Hepatocyte (in vitro differentiated cells): ENCODE measurements around the gene DCAF7. TPM values are rescaled to one million over a fixed set of nuclear protein-coding genes. Genes with fewer than 3 reads are reported as not detected.

Experiments used
- DNase-seq: peaks from one replicate; pipeline ENCODE4 v3.0.0-alpha.2; 2016; ENCODE audit warnings: low spot score
- H2AFZ ChIP-seq: fragments of 200-600 bp; sonication (generic); 2 replicates; pipeline ENCODE4 v1.6.0; 2016; ENCODE audit warnings: antibody characterized with exemption, mild to moderate bottlenecking
- H3K27ac ChIP-seq: fragments of 200-600 bp; sonication (generic); 2 replicates; pipeline ENCODE4 v1.5.1; 2016; ENCODE audit warnings: mild to moderate bottlenecking
- H3K27me3 ChIP-seq: fragments of 200-600 bp; sonication (generic); 2 replicates; pipeline ENCODE4 v1.6.1; 2016
- H3K36me3 ChIP-seq: fragments of 200-600 bp; sonication (generic); replicated peaks from 2 replicates; pipeline ENCODE4 v1.5.1; 2016; ENCODE audit warnings: low read depth; ENCODE audit not compliant: insufficient read depth
- H3K4me1 ChIP-seq: fragments of 200-600 bp; sonication (generic); 2 replicates; pipeline ENCODE4 v1.5.1; 2016; ENCODE audit warnings: mild to moderate bottlenecking, moderate library complexity; ENCODE audit not compliant: insufficient read depth
- H3K4me2 ChIP-seq: fragments of 200-600 bp; sonication (generic); 2 replicates; pipeline ENCODE4 v1.6.0; 2016
- H3K4me3 ChIP-seq: fragments of 200-600 bp; sonication (generic); 2 replicates; pipeline ENCODE4 v1.5.1; 2016; ENCODE audit warnings: mild to moderate bottlenecking
- H3K79me2 ChIP-seq: fragments of 200-600 bp; sonication (generic); 2 replicates; pipeline ENCODE4 v1.6.0; 2017; ENCODE audit warnings: mild to moderate bottlenecking
- H3K9me2 ChIP-seq: fragments of 200-600 bp; sonication (generic); replicated peaks from 2 replicates; pipeline ENCODE4 v1.6.0; 2017; ENCODE audit warnings: mild to moderate bottlenecking; ENCODE audit not compliant: insufficient read depth
- H3K9me3 ChIP-seq: fragments of 200-600 bp; sonication (generic); 2 replicates; pipeline ENCODE4 v1.5.1; 2016; ENCODE audit warnings: low read depth, mild to moderate bottlenecking
- H4K20me1 ChIP-seq: fragments of 200-600 bp; sonication (generic); 2 replicates; pipeline ENCODE4 v1.6.0; 2016; ENCODE audit warnings: mild to moderate bottlenecking; ENCODE audit not compliant: insufficient read depth, poor library complexity, severe bottlenecking
- CTCF ChIP-seq: fragments of 200-600 bp; sonication (generic); IDR thresholded peaks from 2 replicates; pipeline ENCODE4 v1.5.1; 2016; ENCODE audit warnings: antibody characterized with exemption, mild to moderate bottlenecking; ENCODE audit not compliant: poor library complexity
- EZH2 ChIP-seq: fragments of 200-600 bp; sonication (generic); IDR thresholded peaks from 2 replicates; pipeline ENCODE4 v1.6.1; 2016; ENCODE audit warnings: antibody characterized with exemption, mild to moderate bottlenecking, borderline replicate concordance
- EZH2phosphoT487 ChIP-seq: fragments of 200-600 bp; sonication (generic); IDR thresholded peaks from one replicate; pipeline ENCODE4 v1.6.1; 2018; ENCODE audit warnings: antibody characterized with exemption, mild to moderate bottlenecking, low read depth, moderate library complexity; ENCODE audit not compliant: unreplicated experiment, severe bottlenecking
- WGBS: methylation state at CpG from one replicate; pipeline ENCODE4 v1.1.6; 2016; ENCODE audit warnings: low lambda C conversion rate; ENCODE audit errors: missing lambda C conversion rate; 5-methylcytosine and 5-hydroxymethylcytosine counted together
- polyA plus RNA-seq: library from polyadenylated mRNA; unstranded; fragments of >200 nt; fragmentation: Nextera tagmentation; extraction: Ambion mirVana; gene quantifications from 2 replicates; pipeline ENCODE4 v1.2.1, GENCODE V29; 2016
- total RNA-seq: library from RNA; depleted of rRNA; stranded (reverse); fragments of >200 nt; gene quantifications from 2 replicates; pipeline ENCODE4 v1.2.3, GENCODE V29; 2014

Gene DCAF7
- total and polyA plus RNA-seq, 2 experiments from 2014 or later: 53.0 to 56.5 TPM

GRCh38 chr17:63543822-63544420 lies 6.4 kb upstream of the DCAF7 start:
- H3K27me3 ChIP-seq: peaks cover 4% of the 10 kb centered on the region

DNA sequence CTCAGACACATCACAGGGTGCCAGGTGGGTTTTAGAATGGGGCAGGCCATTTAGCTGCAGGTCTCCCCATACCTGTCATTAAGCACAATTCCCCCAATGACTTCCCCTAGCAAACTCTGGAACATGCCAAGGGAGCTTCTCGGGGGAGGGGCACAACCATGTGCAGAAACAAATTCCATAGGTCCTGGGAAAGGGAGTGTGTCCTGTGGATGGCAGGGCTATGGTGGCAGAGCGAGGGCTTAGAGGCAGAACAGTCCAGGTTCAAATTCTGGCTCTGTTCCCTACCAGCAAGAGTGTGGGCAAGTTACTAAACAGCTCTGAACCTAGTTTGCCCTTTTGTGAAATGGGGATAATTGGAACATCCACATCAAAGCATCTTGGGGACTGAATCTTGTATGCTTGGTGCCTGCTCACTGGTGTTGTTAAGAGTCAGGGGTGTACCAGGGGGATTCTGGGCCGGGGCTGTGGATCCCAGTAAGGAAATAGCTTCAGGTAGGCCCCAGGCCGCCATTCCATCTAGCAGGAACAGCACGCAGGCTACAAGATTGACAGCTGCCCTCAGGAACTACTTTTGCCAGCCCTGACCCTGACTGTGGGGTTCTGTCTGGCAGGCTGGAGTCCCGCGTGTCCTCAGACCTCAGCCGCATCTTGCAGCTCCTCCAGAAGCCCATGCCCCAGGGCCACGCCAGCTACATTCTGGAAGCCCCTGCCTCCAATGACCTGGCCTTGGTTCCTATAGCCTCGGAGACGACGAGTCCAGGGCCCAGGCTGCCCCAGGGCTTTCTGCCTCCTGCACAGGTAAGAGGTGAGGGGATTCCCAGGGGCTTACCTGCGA lies 5.6 kb upstream of the DCAF7 start:
- no peak overlapping the region for H2AFZ ChIP-seq
- 89% methylated on average over 13 of the region's 13 CpGs for WGBS

More at GRCh38 chr17:63543822-63544420, 6.4 kb upstream of the DCAF7 start:
- no peak overlapping the region for H3K27ac ChIP-seq
- no peaks in the 10 kb centered on the region for H3K9me3 ChIP-seq
- TF ChIP-seq EZH2phosphoT487: no peak
- H3K4me1 ChIP-seq: no peaks in the 10 kb centered on the region
- no peak overlapping the region for H2AFZ ChIP-seq
- H3K79me2 ChIP-seq: peaks cover 3% of the 10 kb centered on the region
- no peak overlapping the region for H3K4me3 ChIP-seq
- DNase-seq: peak; percentile 3
- no peak overlapping the region for H3K4me2 ChIP-seq
- no peaks in the 10 kb centered on the region for H3K9me2 ChIP-seq
- H3K36me3 ChIP-seq: no peaks in the 10 kb centered on the region
- no peaks in the 10 kb centered on the region for H4K20me1 ChIP-seq

DNA sequence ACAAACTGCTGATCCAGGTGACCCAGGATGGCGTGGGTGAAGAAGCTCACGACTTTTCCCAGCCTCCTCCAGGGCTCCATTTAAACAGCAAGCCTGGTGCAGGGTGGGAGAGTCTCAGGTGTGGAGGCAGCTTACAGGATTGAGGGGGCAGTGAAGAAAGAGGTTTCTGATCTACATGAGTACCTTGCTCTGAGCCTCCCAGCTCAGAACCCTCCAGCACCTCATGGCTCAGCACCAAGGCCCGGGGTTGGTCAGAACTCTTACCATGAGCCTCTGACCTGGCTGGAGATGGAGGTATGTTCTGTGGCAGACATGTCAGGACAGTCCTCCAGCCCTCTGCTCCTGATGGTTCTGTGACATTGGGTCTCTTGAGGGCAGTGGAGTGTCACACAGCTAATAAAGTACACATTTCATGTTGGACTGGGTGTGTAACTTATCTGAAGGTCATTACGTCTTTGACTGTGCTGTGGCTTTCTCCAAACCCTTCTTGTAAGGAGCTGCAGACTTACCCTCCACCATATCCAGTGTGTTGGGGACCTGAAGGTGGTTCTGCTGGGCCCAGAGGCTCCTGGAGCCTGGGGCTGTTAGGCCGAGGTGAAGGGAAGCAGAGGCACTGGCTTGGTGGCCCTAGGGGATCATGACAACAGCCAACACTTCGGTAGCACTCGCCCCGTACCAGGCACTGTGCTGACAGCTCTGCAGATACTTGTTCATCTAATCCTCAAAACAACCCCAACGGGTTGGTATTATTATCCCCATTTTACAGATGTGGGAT lies 3.8 kb upstream of the DCAF7 start:
- Histone ChIP-seq H3K4me2 (no peak overlapping the region), H4K20me1 (peaks cover 3% of the 10 kb centered on the region), H3K79me2 (peaks cover 18% of the 10 kb centered on the region), H3K9me3 (no peaks in the 10 kb centered on the region), H3K9me2 (no peaks in the 10 kb centered on the region), H2AFZ (no peak overlapping the region), H3K36me3 (no peaks in the 10 kb centered on the region), H3K4me1 (peaks cover 4% of the 10 kb centered on the region), H3K27ac (no peak overlapping the region), H3K27me3 (no peaks in the 10 kb centered on the region), H3K4me3 (no peak overlapping the region)
- TF ChIP-seq EZH2 (no peak), EZH2phosphoT487 (no peak), CTCF (no peak)
- DNase-seq: peak; percentile 2
- WGBS: 86% methylated on average over 9 of the region's 9 CpGs

More for the DNA sequence above, 5.6 kb upstream of the DCAF7 start:
- peaks cover 8% of the 10 kb centered on the region for H3K79me2 ChIP-seq
- no peaks in the 10 kb centered on the region for H3K27me3 ChIP-seq
- H3K36me3 ChIP-seq: no peaks in the 10 kb centered on the region
- H3K4me1 ChIP-seq: peaks cover 4% of the 10 kb centered on the region
- H3K4me2 ChIP-seq: no peak overlapping the region
- H3K9me3 ChIP-seq: no peaks in the 10 kb centered on the region
- H3K4me3 ChIP-seq: no peak overlapping the region
- peak; percentile 3 for DNase-seq
- no peak for TF ChIP-seq EZH2
- TF ChIP-seq EZH2phosphoT487: no peak
- TF ChIP-seq CTCF: no peak
- no peak overlapping the region for H3K27ac ChIP-seq
- H4K20me1 ChIP-seq: no peaks in the 10 kb centered on the region
- H3K9me2 ChIP-seq: no peaks in the 10 kb centered on the region
